Measurements from ENCODE around the gene CLEC16A.

- TF ChIP-seq CTCF (IDR thresholded peaks at IDR 0.05) = no peak
- no peak for TF ChIP-seq POLR2A (IDR thresholded peaks at IDR 0.05)
Measured at GRCh38 chr16:10987361-10988163, 43.2 kb downstream of the CLEC16A start.
